Motor neuron (in vitro differentiated cells): Measurements from ENCODE around the gene PAQR8. TPM values are rescaled to one million over a fixed set of nuclear protein-coding genes. Genes with fewer than 3 reads are reported as not detected.

Experiments
- total RNA-seq, 8 experiments: library from RNA; unstranded; fragments of 300-600 nt; gene quantifications; 2 replicates each; pipeline versions ENCODE4 v1.2.3 to v1.2.4, GENCODE V29; 2022

The PAQR8 gene
- total RNA-seq, 8 experiments from 2014 or later, result 0.67 to 17.9 (median 5.2) TPM

Other genes with a start within 250 kb of the PAQR8 start
- not detected for gene IL17A, start 175.8 kb upstream of the PAQR8 start, total RNA-seq
- not detected for gene IL17F, start 117.7 kb upstream of the PAQR8 start, total RNA-seq
- gene MCM3, start 77.4 kb upstream of the PAQR8 start, total RNA-seq, result 10 to 100 TPM; 12.7 to 92.8 (median 19.4) TPM
- 10 to 100 TPM; 15.5 to 74.2 (median 32.0) TPM for gene EFHC1, start 58.2 kb downstream of the PAQR8 start, total RNA-seq
- gene TRAM2, start 214.9 kb downstream of the PAQR8 start, total RNA-seq, result 10 to 100 TPM in 4 of 8 experiments, 1 to 10 TPM in 4; 1.8 to 38.0 (median 10.7) TPM